Adrenal gland (tissue), 12 donors: ENCODE results near the gene OR5A1. TPM values are rescaled to one million over a fixed set of nuclear protein-coding genes. Genes with fewer than 3 reads are reported as not detected.

ENCODE experiments used
- DNase-seq, 7 donors: peaks; one replicate each; pipeline ENCODE4 v3.0.0-alpha.2; 2019 to 2020
- H3K27ac ChIP-seq, 5 donors: fragments of 200-600 bp; sonication (generic) in 4 of 5; 1 replicate in 3 of 5; 2 replicates in 2 of 5; pipeline versions ENCODE4 v1.5.1 to v1.8.0; 2016 to 2020; ENCODE audit warnings: mild to moderate bottlenecking in 1 of 5
- H3K27me3 ChIP-seq: fragments of 200-600 bp; 2 replicates; pipeline ENCODE4 v1.8.0; 2021
- H3K36me3 ChIP-seq, 2 donors: fragments of 200-600 bp; replicated peaks in 1 of 2; 1 replicate in 1 of 2; 2 replicates in 1 of 2; pipeline versions ENCODE4 v1.5.1 to v1.8.0; 2018 to 2022
- H3K4me1 ChIP-seq, 2 donors: fragments of 200-600 bp; replicated peaks in 1 of 2; 1 replicate in 1 of 2; 2 replicates in 1 of 2; pipeline versions ENCODE4 v1.5.1 to v1.8.0; 2018 to 2021
- H3K4me3 ChIP-seq, 4 donors: fragments of 200-600 bp; sonication (generic) in 3 of 4; one replicate each; pipeline ENCODE4 v1.5.1; 2016 to 2018
- H3K9me3 ChIP-seq, 3 donors: fragments of 200-600 bp; sonication (generic) in 1 of 3; replicated peaks in 1 of 3; 1 replicate in 2 of 3; 2 replicates in 1 of 3; pipeline versions ENCODE4 v1.5.1 to v1.8.0; 2016 to 2021
- POLR2A ChIP-seq, 2 donors: fragments of 450-650 bp; IDR thresholded peaks; one replicate each; pipeline ENCODE4 v1.6.1; 2017; ENCODE audit warnings: antibody characterized with exemption in 2 of 2, mild to moderate bottlenecking in 2 of 2, moderate library complexity in 1 of 2
- WGBS, 4 donors: extraction: QIAGEN DNeasy Blood & Tissue Kit in 2 of 4; methylation state at CpG; one replicate each; pipeline versions ENCODE4 v1.1.5 to v1.1.7; 2013 to 2017; 5-methylcytosine and 5-hydroxymethylcytosine counted together
- intact Hi-C, 2 donors: fragments of 100-400 bp; cut with DNase I; formaldehyde crosslinking; loops; one replicate each; pipeline versions ENCODE4 v1.14.1 to v1.15.0; 2022 to 2023
- polyA plus RNA-seq, 3 donors: library from polyadenylated mRNA; stranded (reverse); fragments of 200-250 nt in 2 of 3; fragments of 350-450 nt in 1 of 3; fragmentation: Illumina TruSeq in 1 of 3; extraction: RNeasy Lipid Tissue Mini Kit (QIAGEN cat#74804) in 1 of 3; gene quantifications; one replicate each; pipeline ENCODE4 v1.2.3, GENCODE V29; 2013 to 2014
- total RNA-seq, 9 donors: library from RNA; depleted of rRNA in 4 of 9; stranded (reverse); fragments of >200 nt in 4 of 9; fragments of 120-200 nt in 1 of 9; fragmentation: NEBNext Ultra II Directional in 1 of 9; extraction: Animal tissue kit (Norgen Biotek cat#: 25700) in 1 of 9; gene quantifications; one replicate each; pipeline versions ENCODE4 v1.1.0 to v1.2.4, GENCODE V29; 2013 to 2023
- TF ChIP-seq, protein P1 (sequence below), 6 experiments: fragments of 450-650 bp in 4 of 6; fragments of 200-600 bp in 2 of 6; sonication (generic) in 1 of 6; IDR thresholded peaks; 1 replicate in 5 of 6; 2 replicates in 1 of 6; pipeline versions ENCODE4 v1.5.1 to v1.8.0; 2016 to 2021; ENCODE audit warnings: antibody characterized with exemption in 6 of 6, mild to moderate bottlenecking in 2 of 6, moderate library complexity in 1 of 6
- donor health status: healthy with polysubstance abuse.
- donor health status: Bipolar disorder and iron deficiency.
- donor health status: DM: yes; HTN: yes; CAD: no.
- donor health status: DM: no; HTN: no; CAD: no.
- donor health status: DM: no; HTN: no; CAD: no.
- donor health status: DM: yes; HTN: yes; CAD: no.

Gene OR5A1
- total and polyA plus RNA-seq, 12 donors = not detected

- intact Hi-C loops = no loop called here
Measured at GRCh38 chr11:59403546-59403945, 32.7 kb upstream of the OR5A1 start.

GRCh38 chr11:59413646-59414045 lies 22.6 kb upstream of the OR5A1 start:
- H3K27ac ChIP-seq = no peak overlapping the region
- TF ChIP-seq, protein P1, sequence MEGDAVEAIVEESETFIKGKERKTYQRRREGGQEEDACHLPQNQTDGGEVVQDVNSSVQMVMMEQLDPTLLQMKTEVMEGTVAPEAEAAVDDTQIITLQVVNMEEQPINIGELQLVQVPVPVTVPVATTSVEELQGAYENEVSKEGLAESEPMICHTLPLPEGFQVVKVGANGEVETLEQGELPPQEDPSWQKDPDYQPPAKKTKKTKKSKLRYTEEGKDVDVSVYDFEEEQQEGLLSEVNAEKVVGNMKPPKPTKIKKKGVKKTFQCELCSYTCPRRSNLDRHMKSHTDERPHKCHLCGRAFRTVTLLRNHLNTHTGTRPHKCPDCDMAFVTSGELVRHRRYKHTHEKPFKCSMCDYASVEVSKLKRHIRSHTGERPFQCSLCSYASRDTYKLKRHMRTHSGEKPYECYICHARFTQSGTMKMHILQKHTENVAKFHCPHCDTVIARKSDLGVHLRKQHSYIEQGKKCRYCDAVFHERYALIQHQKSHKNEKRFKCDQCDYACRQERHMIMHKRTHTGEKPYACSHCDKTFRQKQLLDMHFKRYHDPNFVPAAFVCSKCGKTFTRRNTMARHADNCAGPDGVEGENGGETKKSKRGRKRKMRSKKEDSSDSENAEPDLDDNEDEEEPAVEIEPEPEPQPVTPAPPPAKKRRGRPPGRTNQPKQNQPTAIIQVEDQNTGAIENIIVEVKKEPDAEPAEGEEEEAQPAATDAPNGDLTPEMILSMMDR (IDR thresholded peaks at IDR 0.05) = no peak
- TF ChIP-seq POLR2A (IDR thresholded peaks at IDR 0.05) = no peak
- H3K27me3 ChIP-seq = no peaks in the 10 kb centered on the region
- no peak overlapping the region for H3K4me3 ChIP-seq
- no peaks in the 10 kb centered on the region for H3K4me1 ChIP-seq
- 47 to 61% (median 51%) methylated on average over 2 of the region's 2 CpGs for WGBS, 4 donors
- H3K9me3 ChIP-seq = no peaks in the 10 kb centered on the region
- no peak for DNase-seq
- no peaks in the 10 kb centered on the region for H3K36me3 ChIP-seq
- intact Hi-C loops = no loop called here

More at GRCh38 chr11:59403546-59403945, 32.7 kb upstream of the OR5A1 start:
- no peaks in the 10 kb centered on the region for H3K27me3 ChIP-seq
- no peaks in the 10 kb centered on the region for H3K36me3 ChIP-seq
- H3K27ac ChIP-seq = no peak overlapping the region
- no peak for DNase-seq
- no peak overlapping the region for H3K4me3 ChIP-seq
- no peaks in the 10 kb centered on the region for H3K9me3 ChIP-seq
- no peak for TF ChIP-seq POLR2A (IDR thresholded peaks at IDR 0.05)
- TF ChIP-seq, protein P1 (IDR thresholded peaks at IDR 0.05) = no peak
- H3K4me1 ChIP-seq = no peaks in the 10 kb centered on the region

- Histone ChIP-seq H3K4me3 (no peak overlapping the region), H3K27me3 (no peaks in the 10 kb centered on the region), H3K4me1 (no peaks in the 10 kb centered on the region), H3K27ac (no peak overlapping the region), H3K9me3 (no peaks in the 10 kb centered on the region), H3K36me3 (no peaks in the 10 kb centered on the region)
- TF ChIP-seq, protein P1 (IDR thresholded peaks at IDR 0.05) = no peak
- no peak for TF ChIP-seq POLR2A (IDR thresholded peaks at IDR 0.05)
- WGBS, 4 donors = 68 to 76% (median 74%) methylated on average over 1 of the region's 1 CpG
- intact Hi-C loops = no loop called here
- DNase-seq = no peak
Measured at GRCh38 chr11:59415111-59415510, 21.2 kb upstream of the OR5A1 start.

GRCh38 chr11:59416613-59417012 lies 19.7 kb upstream of the OR5A1 start:
- Histone ChIP-seq H3K36me3 (no peaks in the 10 kb centered on the region), H3K4me1 (no peaks in the 10 kb centered on the region), H3K27me3 (no peaks in the 10 kb centered on the region), H3K4me3 (no peak overlapping the region), H3K9me3 (no peaks in the 10 kb centered on the region), H3K27ac (no peak overlapping the region)
- DNase-seq = no peak
- WGBS, 4 donors = 65 to 87% (median 78%) methylated on average over 5 of the region's 5 CpGs
- intact Hi-C loops = no loop called here
- no peak for TF ChIP-seq POLR2A (IDR thresholded peaks at IDR 0.05)
- TF ChIP-seq, protein P1 (IDR thresholded peaks at IDR 0.05) = no peak
